GM21723 (cell line): ENCODE results near the gene BTBD2.

Experiments
- ATAC-seq: cut with Tn5 transposase; IDR thresholded peaks from one replicate; pipeline ENCODE4 v1.9.1; 2021; ENCODE audit warnings: mild to moderate bottlenecking, moderate library complexity; ENCODE audit not compliant: unreplicated experiment

The BTBD2 gene

DNA sequence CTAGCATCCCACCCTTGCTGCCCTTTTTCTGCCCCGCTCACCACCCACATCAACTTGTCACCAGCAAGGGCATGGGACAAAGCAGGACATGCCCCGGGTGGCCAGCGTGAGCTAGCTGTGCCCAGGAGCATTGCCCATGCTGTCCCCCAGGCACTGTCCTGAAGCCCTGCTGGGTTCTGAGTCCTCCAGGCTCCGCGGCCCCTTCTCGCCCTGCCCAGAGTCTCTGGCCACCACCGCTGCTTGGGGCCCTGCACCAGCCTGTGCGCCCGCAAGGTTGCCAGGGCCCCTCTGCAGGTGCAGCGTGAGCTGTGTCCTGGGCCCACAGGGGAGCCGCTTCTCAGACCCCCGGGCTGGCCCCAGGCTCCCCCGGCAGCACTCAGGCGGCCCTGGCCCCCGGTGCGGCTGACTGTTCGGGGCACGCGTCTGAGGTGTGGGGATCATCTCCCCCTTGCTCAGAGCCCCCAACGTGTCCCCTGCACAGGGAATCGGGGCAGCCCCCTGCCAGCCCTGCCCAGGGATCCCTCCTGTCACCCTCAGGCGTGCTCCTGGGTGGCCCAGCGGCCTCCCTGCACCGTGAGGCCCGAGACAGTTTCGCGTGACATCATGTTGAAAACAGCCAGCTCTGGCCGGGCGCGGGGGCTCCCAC, 70.5 kb downstream of the BTBD2 start:
- ATAC-seq: no peak

GRCh38 chr19:1944088-1944915, 71.2 kb downstream of the BTBD2 start:
- no peak for ATAC-seq

- no peak for ATAC-seq
Measured at GRCh38 chr19:1943661-1944087, 71.8 kb downstream of the BTBD2 start.

DNA sequence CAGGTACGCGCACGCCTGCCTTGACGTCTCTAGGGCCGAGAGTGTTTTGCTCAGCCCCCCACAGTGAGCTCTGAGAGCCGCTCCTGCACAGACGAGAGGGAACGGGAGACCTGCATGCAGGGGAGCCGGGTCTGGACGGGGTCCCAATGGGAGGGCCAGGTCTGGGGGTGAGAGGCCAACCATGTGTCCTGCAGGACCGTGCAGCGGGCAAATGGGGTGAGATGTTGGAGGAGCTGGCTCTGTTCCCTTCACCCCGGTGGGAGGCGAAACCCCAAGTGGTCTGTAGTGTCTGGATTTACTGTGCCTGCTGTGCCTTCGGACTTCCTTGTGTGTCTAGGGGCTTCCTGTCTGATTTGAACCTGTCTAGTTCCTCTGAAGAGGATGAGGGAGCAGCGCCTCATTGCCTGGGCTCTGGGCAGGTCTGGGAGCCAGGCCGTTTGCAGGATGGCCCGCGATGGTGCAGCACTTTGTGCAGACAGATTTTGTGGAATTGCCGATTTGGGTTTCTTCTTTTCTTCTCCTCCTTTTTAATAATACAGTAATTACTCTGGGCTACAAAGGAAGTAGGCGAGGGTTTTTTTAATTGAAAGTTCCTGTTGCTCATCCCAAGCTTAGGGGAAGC, 72.5 kb downstream of the BTBD2 start:
- ATAC-seq: no peak

- no peak for ATAC-seq
Measured at GRCh38 chr19:1942078-1942933, 73.2 kb downstream of the BTBD2 start.

DNA sequence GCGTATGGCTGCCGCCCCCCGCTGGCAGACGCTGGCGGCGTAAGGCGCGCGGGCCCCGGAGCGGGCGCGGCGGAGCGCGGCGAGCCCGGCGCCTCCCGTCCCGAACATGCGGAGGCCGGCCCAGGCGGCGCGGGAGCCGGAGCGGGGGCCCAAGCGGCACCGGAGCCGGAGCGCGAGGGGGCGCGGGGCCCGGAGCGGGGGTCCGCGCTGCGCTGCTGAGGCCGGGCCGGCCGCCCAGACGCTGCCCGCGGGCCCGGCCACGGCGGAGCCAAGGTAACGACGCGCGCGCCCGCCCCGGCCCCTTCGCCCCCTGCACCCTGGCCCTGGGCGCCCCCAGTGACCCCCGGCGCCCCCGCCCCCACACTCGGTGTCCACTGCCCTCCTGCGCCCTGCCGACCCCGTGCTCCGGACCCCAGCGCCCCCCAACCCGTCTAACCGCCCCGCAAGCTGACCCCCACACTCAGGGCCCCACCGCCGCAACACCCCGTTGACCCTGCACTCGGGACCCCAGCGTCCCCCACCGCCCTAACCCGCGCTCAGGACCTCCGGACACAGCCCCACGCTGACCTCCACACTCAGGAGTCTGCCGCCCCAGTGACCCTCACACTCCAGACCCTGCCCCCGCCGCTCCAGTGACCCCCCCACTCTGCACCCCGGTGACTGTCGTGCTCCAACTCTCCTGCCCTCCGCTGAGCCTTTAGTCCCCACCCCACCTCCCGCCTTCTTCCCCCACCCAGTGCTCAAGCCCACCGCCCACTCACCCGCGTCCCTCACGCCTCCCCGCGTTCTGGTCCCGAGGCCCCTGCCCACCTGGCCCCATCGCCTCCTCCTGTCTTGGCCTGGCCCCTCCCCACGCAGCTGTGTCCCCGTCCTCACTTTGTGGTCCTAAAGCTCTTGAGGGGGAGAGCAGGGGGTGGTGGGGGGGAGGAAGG, 74.1 kb downstream of the BTBD2 start, which contains the start of gene CSNK1G2:
Gene CSNK1G2 (plus strand): TSS at position 27 of the 932 bp plus-strand sequence. CDS start 28,601 bp downstream, outside the sequence.
- ATAC-seq: peak; percentile 53

- no peak for ATAC-seq
Measured at GRCh38 chr19:1938071-1938470, 77.4 kb downstream of the BTBD2 start.

DNA sequence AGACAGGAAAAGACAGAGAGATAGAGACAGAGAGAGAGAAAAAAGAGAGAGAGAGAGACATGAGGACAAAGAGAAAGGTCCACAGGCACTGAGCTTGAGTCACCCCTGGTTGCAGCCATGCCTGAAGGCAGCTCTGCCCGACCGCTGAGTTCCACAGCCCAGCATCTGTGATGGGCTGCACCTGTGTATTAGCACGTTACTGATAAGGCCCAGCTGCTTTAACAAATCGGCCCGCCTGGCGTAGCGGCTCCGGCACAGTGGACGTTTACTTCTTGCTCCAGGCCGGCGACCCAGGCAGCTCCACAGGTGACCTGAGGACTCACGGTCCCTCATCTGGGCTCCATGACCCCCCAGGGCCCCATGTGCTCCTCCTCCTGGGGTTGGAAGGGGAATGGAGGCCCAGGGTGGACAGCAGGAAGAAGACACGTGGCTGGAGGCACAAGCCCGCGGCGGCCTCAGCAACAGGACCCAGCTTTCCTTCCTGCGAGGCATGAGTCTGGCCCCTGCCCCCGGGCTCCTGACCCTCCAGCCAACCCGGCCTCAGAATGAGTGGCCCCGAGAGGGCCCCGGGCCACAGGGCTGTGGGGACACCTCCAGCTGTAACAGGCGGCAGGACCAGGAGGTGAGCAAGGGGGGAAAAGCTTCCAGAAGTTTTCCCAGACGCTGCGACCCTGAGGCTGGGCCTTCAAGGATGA, 78.5 kb downstream of the BTBD2 start:
- no peak for ATAC-seq

DNA sequence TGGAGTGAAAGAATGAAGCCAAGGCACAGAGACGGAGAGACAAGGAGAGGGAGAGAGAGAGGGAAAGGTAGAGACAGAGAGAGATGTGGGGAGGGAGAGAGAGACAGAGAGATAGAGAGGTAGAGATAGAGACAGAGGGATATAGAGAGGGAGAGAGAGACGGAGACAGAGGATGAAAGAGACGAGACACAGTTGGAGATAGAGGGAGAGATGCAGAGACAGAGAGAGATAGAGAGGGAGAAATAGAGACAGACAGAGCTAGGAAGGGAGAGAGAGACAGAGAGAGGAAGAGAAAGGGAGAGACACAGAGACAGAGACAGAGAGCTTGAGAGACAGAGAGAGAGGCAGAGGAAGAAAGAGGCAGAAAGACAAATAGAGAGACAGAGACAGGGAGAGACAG, 79.1 kb downstream of the BTBD2 start:
- ATAC-seq: no peak

GRCh38 chr19:1935484-1936208, 79.9 kb downstream of the BTBD2 start:
- ATAC-seq: no peak
